CD14-positive monocyte (primary cell): ENCODE measurements around the gene RHOD. TPM values are rescaled to one million over a fixed set of nuclear protein-coding genes. Genes with fewer than 3 reads are reported as not detected.

Experiments
- DNase-seq, 3 donors: peaks; one replicate each; pipeline ENCODE4 v3.0.0-alpha.2; 2011 to 2022
- H2AFZ ChIP-seq: 2 replicates; pipeline ENCODE4 v1.6.0; 2012; ENCODE audit warnings: mild to moderate bottlenecking, low read depth, low read length, inconsistent platforms; ENCODE audit not compliant: insufficient read depth, poor library complexity, severe bottlenecking
- H3K27ac ChIP-seq, 2 donors: 1 replicate in 1 of 2; 2 replicates in 1 of 2; pipeline ENCODE4 v1.5.1; 2012 to 2013; ENCODE audit warnings: low read length in 2 of 2, control low read depth in 1 of 2, inconsistent platforms in 1 of 2, low read depth in 1 of 2, mild to moderate bottlenecking in 1 of 2
- H3K27me3 ChIP-seq, 2 donors: one replicate each; pipeline versions ENCODE4 v1.6.0 to v1.6.1; 2011 to 2013; ENCODE audit warnings: low read length in 2 of 2; ENCODE audit not compliant: control insufficient read depth in 2 of 2, insufficient read depth in 2 of 2
- H3K36me3 ChIP-seq, 2 donors: replicated peaks in 1 of 2; 1 replicate in 1 of 2; 2 replicates in 1 of 2; pipeline versions ENCODE4 v1.5.1 to v1.6.1; 2012 to 2013; ENCODE audit warnings: low read length in 2 of 2, control low read depth in 1 of 2, inconsistent platforms in 1 of 2, mild to moderate bottlenecking in 1 of 2; ENCODE audit not compliant: insufficient read depth in 2 of 2, control insufficient read depth in 1 of 2
- H3K4me1 ChIP-seq, 2 donors: 1 replicate in 1 of 2; 2 replicates in 1 of 2; pipeline versions ENCODE4 v1.5.1 to v1.6.1; 2012 to 2013; ENCODE audit warnings: low read length in 2 of 2, control low read depth in 1 of 2, inconsistent platforms in 1 of 2, mild to moderate bottlenecking in 1 of 2, moderate library complexity in 1 of 2; ENCODE audit not compliant: insufficient read depth in 2 of 2, control insufficient read depth in 1 of 2
- H3K4me2 ChIP-seq: replicated peaks from 2 replicates; pipeline ENCODE3; 2012; ENCODE audit warnings: low read length, moderate library complexity, mild to moderate bottlenecking; ENCODE audit not compliant: poor library complexity, severe bottlenecking; ENCODE audit errors: extremely low read depth
- H3K4me3 ChIP-seq, 3 experiments: fragments of 200-600 bp in 1 of 3; sonication (generic) in 1 of 3; replicated peaks in 1 of 3; 1 replicate in 2 of 3; 2 replicates in 1 of 3; pipeline ENCODE4 v1.5.1; 2011 to 2013; ENCODE audit warnings: low read length in 3 of 3, mild to moderate bottlenecking in 3 of 3, control low read depth in 2 of 3, low read depth in 2 of 3, inconsistent platforms in 1 of 3, moderate library complexity in 1 of 3
- H3K79me2 ChIP-seq: 2 replicates; pipeline ENCODE4 v1.6.0; 2012; ENCODE audit warnings: mild to moderate bottlenecking, control low read depth, inconsistent platforms, low read length, moderate library complexity; ENCODE audit not compliant: insufficient read depth
- H3K9ac ChIP-seq: 2 replicates; pipeline ENCODE4 v1.6.0; 2017; ENCODE audit warnings: low read length, mild to moderate bottlenecking; ENCODE audit not compliant: insufficient read depth, poor library complexity, severe bottlenecking
- H3K9me3 ChIP-seq, 2 donors: replicated peaks in 1 of 2; 1 replicate in 1 of 2; 2 replicates in 1 of 2; pipeline versions ENCODE4 v1.5.1 to v1.6.1; 2012 to 2013; ENCODE audit warnings: low read length in 2 of 2, control low read depth in 1 of 2; ENCODE audit not compliant: control insufficient read depth in 1 of 2, insufficient read depth in 1 of 2
- H4K20me1 ChIP-seq: 2 replicates; pipeline ENCODE4 v1.6.0; 2012; ENCODE audit warnings: mild to moderate bottlenecking, low read length, control low read depth, moderate library complexity; ENCODE audit not compliant: insufficient read depth
- H3K27ac Mint-ChIP-seq, 7 donors: one replicate each; pipeline ENCODE4 v1.8.0; 2020; ENCODE audit warnings: mild to moderate bottlenecking in 7 of 7, mixed read lengths in 7 of 7, moderate library complexity in 6 of 7, inconsistent platforms in 2 of 7
- H3K27me3 Mint-ChIP-seq, 3 donors: one replicate each; pipeline ENCODE4 v1.8.0; 2021 to 2022; ENCODE audit warnings: low read depth in 3 of 3, mild to moderate bottlenecking in 3 of 3, mixed read lengths in 3 of 3, moderate library complexity in 3 of 3, inconsistent platforms in 1 of 3
- H3K36me3 Mint-ChIP-seq, 2 donors: one replicate each; pipeline ENCODE4 v1.8.0; 2020; ENCODE audit warnings: mixed read lengths in 2 of 2, inconsistent platforms in 1 of 2, mild to moderate bottlenecking in 1 of 2
- H3K4me1 Mint-ChIP-seq: one replicate; pipeline ENCODE4 v1.8.0; 2020; ENCODE audit warnings: mild to moderate bottlenecking, mixed read lengths
- H3K4me3 Mint-ChIP-seq, 2 donors: one replicate each; pipeline ENCODE4 v1.8.0; 2020; ENCODE audit warnings: mild to moderate bottlenecking in 2 of 2, mixed read lengths in 2 of 2, moderate library complexity in 1 of 2
- H3K9me3 Mint-ChIP-seq, 7 donors: one replicate each; pipeline ENCODE4 v1.8.0; 2020 to 2022; ENCODE audit warnings: mixed read lengths in 7 of 7, mild to moderate bottlenecking in 6 of 7, moderate library complexity in 6 of 7, inconsistent platforms in 2 of 7
- CTCF ChIP-seq: fragments of 200-600 bp; IDR thresholded peaks from one replicate; pipeline ENCODE4 v1.8.0; 2022; ENCODE audit warnings: antibody characterized with exemption, mild to moderate bottlenecking
- WGBS: methylation state at CpG from one replicate; pipeline ENCODE4 v1.1.5; 2013; ENCODE audit warnings: missing lambda C conversion rate; ENCODE audit not compliant: insufficient coverage; 5-methylcytosine and 5-hydroxymethylcytosine counted together
- intact Hi-C, 2 donors: fragments of 100-400 bp; cut with micrococcal nuclease; formaldehyde crosslinking; loops; one replicate each; pipeline versions ENCODE4 v1.15.0 to v1.15.1; 2023
- polyA plus RNA-seq, 3 donors: library from polyadenylated mRNA; depleted of rRNA in 1 of 3; unstranded in 2 of 3; stranded (reverse) in 1 of 3; fragments of 300-500 nt in 2 of 3; fragments of >200 nt in 1 of 3; fragmentation: Illumina TruSeq in 2 of 3; gene quantifications; 1 replicate in 2 of 3; 2 replicates in 1 of 3; pipeline ENCODE4 v1.2.3, GENCODE V29; 2012 to 2021

Gene RHOD
- polyA plus RNA-seq, 3 donors = not detected

GRCh38 chr11:67066333-67066709 lies 9.7 kb downstream of the RHOD start:
- peaks cover 0 to 2% (median 0%) of the 10 kb centered on the region in 7 donors for H3K9me3 Mint-ChIP-seq
- H3K9me3 ChIP-seq = no peaks in the 10 kb centered on the region
- no peak overlapping the region for H3K4me2 ChIP-seq
- no peak overlapping the region for H3K4me3 ChIP-seq
- DNase-seq = no peak
- no peaks in the 10 kb centered on the region for H4K20me1 ChIP-seq
- H2AFZ ChIP-seq = no peak overlapping the region
- H3K27me3 Mint-ChIP-seq = peaks cover 18 to 21% (median 20%) of the 10 kb centered on the region in 3 donors
- no peak for TF ChIP-seq CTCF
- no peaks in the 10 kb centered on the region for H3K36me3 ChIP-seq
- intact Hi-C loops = no loop called here
- 86% methylated on average over 3 of the region's 3 CpGs for WGBS
- no peaks in the 10 kb centered on the region for H3K4me1 Mint-ChIP-seq
- peaks cover 0 to 9% of the 10 kb centered on the region in 2 donors for H3K27me3 ChIP-seq
- H3K9ac ChIP-seq = no peak overlapping the region
- no peaks in the 10 kb centered on the region for H3K36me3 Mint-ChIP-seq
- peaks cover 0 to 1% of the 10 kb centered on the region in 2 donors for H3K4me1 ChIP-seq
- no peak overlapping the region for H3K4me3 Mint-ChIP-seq
- H3K27ac ChIP-seq = no peak overlapping the region
- H3K79me2 ChIP-seq = no peaks in the 10 kb centered on the region
- peak overlapping the region in 1 of 7 donors; percentile 40 for H3K27ac Mint-ChIP-seq

- H3K79me2 ChIP-seq = no peaks in the 10 kb centered on the region
- H3K4me3 ChIP-seq = peak overlapping the region in 1 of 3 experiments; percentile 63
- peak overlapping the region; percentile 64 to 81 for H3K4me3 Mint-ChIP-seq
- no peaks in the 10 kb centered on the region for H3K9me3 ChIP-seq
- H3K36me3 ChIP-seq = no peaks in the 10 kb centered on the region
- no peaks in the 10 kb centered on the region for H3K36me3 Mint-ChIP-seq
- intact Hi-C loops = no loop called here
- H3K4me2 ChIP-seq = peak overlapping the region; percentile 71
- peaks cover 0 to 9% of the 10 kb centered on the region in 2 donors for H3K27me3 ChIP-seq
- TF ChIP-seq CTCF = peak; percentile 91
- no peak overlapping the region for H3K27ac ChIP-seq
- peaks cover 14 to 24% of the 10 kb centered on the region in 2 donors for H3K4me1 ChIP-seq
- H4K20me1 ChIP-seq = no peaks in the 10 kb centered on the region
- peak; percentile 50 to 72 (median 68) for DNase-seq
- 43% methylated on average over 53 of the region's 53 CpGs for WGBS
- H3K27me3 Mint-ChIP-seq = peaks cover 12 to 32% (median 30%) of the 10 kb centered on the region in 3 donors
- H3K9me3 Mint-ChIP-seq = peaks cover 0 to 6% (median 0%) of the 10 kb centered on the region in 7 donors
- H2AFZ ChIP-seq = peak overlapping the region; percentile 81
- peaks cover 14% of the 10 kb centered on the region for H3K4me1 Mint-ChIP-seq
- peak overlapping the region in 3 of 7 donors; percentile 36 to 46 (median 40) for H3K27ac Mint-ChIP-seq
- H3K9ac ChIP-seq = peak overlapping the region; percentile 15
These were observed 15.0 kb downstream of the RHOD start for GRCh38 chr11:67071420-67072284.
